Measurements from ENCODE around the gene KIF3A.

DNA sequence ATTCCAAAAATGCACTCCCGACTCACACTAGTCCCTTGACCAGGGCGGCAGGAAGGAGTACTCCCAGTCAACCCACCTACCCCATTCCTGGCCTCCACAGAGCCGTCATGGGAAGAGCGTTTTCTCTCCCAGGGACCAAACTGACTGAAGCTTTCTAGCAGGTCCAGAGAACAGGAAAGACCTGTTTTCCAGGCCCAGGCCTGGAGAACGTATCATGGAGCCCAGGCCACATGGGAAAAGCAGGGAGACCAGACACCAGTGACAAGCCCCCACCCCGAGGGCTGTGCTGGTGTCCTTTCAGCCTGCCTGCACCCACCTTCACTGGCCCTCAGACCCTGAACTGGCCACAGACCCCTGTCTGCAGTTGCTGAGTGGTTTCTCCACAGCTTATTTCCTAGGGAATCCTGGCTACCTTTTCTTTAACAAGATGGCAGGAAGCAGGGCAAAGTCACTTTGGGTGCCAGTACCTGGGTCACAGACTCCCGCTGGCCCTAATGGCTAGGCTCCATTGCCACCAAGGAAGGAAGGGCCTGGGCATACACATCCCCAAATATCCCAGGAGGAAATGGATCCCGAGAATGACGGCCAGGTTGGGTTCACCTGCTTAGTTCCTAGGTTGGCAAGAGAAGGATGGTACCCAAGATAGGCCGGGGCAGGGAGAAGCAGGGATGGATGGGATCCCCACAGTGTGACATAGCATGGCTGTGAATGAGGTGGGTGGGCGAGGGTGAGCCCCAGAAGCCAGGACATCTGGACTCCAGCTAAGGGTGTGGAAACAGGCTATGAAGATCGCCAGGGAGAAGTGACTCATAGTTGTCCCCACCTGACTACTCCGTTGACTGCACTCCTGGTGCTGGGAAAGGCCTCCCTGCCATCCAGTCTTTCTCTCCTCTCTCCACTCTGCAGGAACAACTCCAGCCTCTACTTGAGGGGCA, 22.0 kb upstream of the KIF3A start:
- TF ChIP-seq POLR2A (IDR thresholded peaks at IDR 0.05; ENCODE audit: low read depth, low read length) = no peak
- TF ChIP-seq TAF1 (IDR thresholded peaks at IDR 0.05; ENCODE audit: low read depth, low read length) = no peak
- TF ChIP-seq POLR2AphosphoS5 (IDR thresholded peaks at IDR 0.05; ENCODE audit: low read depth, low read length) = no peak
- no peak for TF ChIP-seq SPI1 (IDR thresholded peaks at IDR 0.05; ENCODE audit: low read depth, low read length)
